HFF-Myc (cell line): ENCODE data around the gene TRPV2.

Experiments used
- DNase-seq: peaks from one replicate; pipeline ENCODE4 v3.0.0-alpha.2; 2011; ENCODE audit warnings: low read depth; ENCODE audit errors: extremely low read depth
- H3K4me3 ChIP-seq: replicated peaks from 2 replicates; pipeline ENCODE4 v1.5.1; 2011; ENCODE audit warnings: low read depth, mild to moderate bottlenecking, control low read depth, low read length
- TF ChIP-seq, protein P1 (sequence below): IDR thresholded peaks from 2 replicates; pipeline ENCODE4 v1.5.1; 2012; ENCODE audit warnings: mild to moderate bottlenecking, low read depth, low read length, control low read depth; ENCODE audit errors: missing control alignments

Gene TRPV2

DNA sequence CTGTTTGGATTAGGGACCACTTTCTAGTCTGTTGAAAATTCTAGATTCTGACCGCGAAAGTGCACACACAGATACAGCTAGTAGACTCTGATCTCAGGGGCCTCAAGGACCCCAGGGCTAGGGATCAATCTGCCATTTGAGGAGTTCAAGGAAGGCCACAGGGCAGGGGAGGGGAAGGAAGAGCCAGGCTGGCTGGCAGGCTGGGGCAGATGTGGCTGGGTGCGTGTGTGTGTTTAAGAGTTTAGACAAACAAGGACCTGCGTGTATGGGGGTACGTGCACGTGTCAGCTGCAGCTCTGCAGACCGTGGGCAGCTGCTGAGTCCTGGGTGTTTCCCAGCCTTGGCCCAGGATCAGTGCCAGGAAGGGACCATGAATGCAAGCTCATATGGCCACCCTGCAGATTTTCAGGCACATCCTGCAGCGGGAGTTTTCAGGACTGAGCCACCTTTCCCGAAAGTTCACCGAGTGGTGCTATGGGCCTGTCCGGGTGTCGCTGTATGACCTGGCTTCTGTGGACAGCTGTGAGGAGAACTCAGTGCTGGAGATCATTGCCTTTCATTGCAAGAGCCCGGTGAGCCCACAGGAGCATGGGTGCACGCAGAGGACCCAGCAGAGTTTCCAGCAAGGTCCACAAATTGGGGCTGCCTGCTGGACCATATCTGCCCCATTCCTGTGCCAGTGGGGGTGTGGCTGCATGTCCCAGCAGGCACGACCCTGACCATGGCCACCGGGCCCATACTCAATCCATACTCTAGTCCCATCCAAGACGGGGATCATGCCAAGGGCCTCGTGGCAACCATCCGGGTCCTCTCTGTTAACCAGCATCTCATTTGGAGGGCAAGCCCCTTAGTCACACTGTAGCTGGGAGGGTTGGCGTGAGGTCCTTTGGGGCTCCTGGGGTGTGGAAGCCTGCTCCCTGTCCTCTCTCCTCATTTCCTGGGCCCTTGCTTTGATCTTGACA, 10.6 kb downstream of the TRPV2 start:
- no peak for DNase-seq
- no peak overlapping the region for H3K4me3 ChIP-seq
- TF ChIP-seq, protein P1, sequence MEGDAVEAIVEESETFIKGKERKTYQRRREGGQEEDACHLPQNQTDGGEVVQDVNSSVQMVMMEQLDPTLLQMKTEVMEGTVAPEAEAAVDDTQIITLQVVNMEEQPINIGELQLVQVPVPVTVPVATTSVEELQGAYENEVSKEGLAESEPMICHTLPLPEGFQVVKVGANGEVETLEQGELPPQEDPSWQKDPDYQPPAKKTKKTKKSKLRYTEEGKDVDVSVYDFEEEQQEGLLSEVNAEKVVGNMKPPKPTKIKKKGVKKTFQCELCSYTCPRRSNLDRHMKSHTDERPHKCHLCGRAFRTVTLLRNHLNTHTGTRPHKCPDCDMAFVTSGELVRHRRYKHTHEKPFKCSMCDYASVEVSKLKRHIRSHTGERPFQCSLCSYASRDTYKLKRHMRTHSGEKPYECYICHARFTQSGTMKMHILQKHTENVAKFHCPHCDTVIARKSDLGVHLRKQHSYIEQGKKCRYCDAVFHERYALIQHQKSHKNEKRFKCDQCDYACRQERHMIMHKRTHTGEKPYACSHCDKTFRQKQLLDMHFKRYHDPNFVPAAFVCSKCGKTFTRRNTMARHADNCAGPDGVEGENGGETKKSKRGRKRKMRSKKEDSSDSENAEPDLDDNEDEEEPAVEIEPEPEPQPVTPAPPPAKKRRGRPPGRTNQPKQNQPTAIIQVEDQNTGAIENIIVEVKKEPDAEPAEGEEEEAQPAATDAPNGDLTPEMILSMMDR = no peak

DNA sequence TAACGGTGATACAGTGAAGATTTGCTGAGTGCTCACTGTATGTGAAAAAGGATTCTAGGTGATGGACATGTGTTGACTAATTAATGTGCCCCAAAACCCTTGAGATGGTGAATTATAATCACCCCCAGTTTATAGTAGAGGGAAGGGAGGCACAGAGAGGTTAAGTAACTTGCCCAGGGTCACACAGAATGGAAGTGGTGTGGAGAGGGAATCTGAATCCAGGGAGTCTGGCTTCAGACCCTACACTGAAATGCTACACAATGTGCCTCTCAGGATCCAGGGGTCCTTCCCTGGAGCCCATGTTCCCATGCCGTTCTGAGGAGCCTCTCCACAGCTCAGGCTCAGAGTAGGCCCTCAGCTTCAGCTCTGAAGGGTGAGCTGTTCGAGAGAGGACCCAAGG, 11.6 kb downstream of the TRPV2 start:
- no peak overlapping the region for H3K4me3 ChIP-seq
- TF ChIP-seq, protein P1 = no peak
- no peak for DNase-seq

DNA sequence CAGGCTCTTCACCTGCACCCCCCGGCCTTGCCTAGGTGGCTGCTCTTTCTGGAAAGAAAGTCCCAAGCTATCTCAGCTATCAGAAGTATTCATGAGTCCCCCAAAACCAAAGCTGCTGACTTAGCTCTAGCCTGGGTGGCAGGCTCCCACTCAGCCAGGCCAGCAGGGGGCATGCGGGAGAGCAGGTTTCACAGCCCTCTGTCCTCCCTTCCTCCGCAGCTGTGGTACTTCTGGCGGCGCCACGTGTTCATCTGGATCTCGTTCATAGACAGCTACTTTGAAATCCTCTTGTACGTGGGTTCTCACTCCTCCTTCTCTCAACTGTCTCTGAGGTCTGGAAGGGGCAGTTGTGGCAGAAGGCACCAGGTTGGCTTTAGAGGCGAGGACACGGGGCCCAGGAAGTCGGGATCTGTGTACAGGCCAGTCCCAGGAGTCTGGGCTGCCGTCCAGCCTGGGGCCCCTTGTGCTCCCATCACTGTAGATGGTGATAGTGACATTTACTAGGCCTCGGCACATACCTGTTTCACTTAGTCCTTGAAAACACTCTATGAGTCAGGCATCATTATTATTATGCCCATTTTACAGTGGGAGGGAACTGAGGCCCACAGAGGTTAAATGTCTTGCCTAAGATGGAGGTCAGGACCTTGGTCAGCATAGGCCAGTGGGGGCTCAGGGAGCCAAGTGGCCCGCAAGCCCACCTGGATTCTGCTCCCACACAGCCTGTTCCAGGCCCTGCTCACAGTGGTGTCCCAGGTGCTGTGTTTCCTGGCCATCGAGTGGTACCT, 12.9 kb downstream of the TRPV2 start:
- H3K4me3 ChIP-seq = no peak overlapping the region
- DNase-seq = no peak
- TF ChIP-seq, protein P1 = peak; percentile 94

DNA sequence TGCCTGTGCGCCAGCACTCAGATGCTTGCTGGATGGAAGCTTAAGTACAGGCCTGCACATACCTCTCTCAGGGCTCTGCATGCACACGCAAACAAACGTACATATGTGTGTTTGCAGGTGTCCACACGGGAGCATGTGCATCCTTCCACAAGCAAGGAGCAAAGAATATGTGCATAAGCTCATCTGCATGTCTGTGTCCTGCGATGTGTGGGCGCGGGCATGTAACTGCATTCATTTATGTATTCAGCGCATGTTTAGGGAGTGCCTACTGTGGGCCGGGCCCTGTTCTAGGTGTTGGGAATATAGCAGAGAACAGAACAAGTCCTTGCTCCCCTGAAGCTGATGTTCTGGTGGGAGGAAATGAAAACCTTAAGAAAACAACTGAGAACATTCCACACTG, 13.7 kb downstream of the TRPV2 start:
- no peak for DNase-seq
- H3K4me3 ChIP-seq = no peak overlapping the region
- TF ChIP-seq, protein P1 = no peak

DNA sequence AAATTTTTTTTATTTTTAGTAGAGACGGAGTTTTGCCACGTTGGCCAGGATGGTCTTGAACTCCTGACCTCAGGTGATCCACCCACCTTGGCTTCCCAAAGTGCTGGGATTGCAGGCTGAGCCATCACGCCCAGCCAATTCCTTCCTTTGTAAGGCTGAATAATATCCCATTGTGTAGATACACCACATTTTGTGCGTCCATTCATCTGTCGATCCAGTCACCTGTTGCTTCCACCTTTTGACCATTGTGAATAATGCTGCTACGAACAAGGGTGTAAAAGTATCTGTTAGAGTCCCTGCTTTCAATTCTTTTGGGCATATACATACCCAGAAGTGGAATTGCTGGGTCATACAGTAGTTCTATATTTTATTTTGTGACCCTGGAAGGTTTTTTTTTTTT, 15.3 kb downstream of the TRPV2 start:
- H3K4me3 ChIP-seq = no peak overlapping the region
- DNase-seq = no peak
- TF ChIP-seq, protein P1 = no peak

DNA sequence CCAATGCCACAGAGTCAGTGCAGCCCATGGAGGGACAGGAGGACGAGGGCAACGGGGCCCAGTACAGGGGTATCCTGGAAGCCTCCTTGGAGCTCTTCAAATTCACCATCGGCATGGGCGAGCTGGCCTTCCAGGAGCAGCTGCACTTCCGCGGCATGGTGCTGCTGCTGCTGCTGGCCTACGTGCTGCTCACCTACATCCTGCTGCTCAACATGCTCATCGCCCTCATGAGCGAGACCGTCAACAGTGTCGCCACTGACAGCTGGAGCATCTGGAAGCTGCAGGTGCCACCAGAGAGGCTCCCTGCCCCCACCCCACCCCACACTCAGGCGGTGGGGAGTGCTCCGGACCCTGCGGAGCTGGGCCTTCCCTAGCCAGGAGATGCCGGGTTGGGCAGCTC, 16.6 kb downstream of the TRPV2 start:
- no peak overlapping the region for H3K4me3 ChIP-seq
- no peak for DNase-seq
- TF ChIP-seq, protein P1 = no peak
